GM23338 (cell line): ENCODE measurements around the gene YOD1. TPM values are rescaled to one million over a fixed set of nuclear protein-coding genes. Genes with fewer than 3 reads are reported as not detected.

Experiments used
- ATAC-seq: fragments of 200-7000 bp; cut with Tn5 transposase; 3 replicates; pipeline ENCODE4 v1.9.1; 2020
- DNase-seq: peaks from one replicate; pipeline ENCODE4 v3.0.0-alpha.2; 2015; ENCODE audit warnings: low spot score
- H2AFZ ChIP-seq: fragments of 200-600 bp; sonication (generic); 2 replicates; pipeline ENCODE4 v1.8.0; 2016; ENCODE audit warnings: antibody characterized with exemption, mild to moderate bottlenecking, moderate library complexity
- H3F3A ChIP-seq: fragments of 200-600 bp; sonication (generic); replicated peaks from 2 replicates; pipeline ENCODE4 v1.8.0; 2017; ENCODE audit warnings: antibody characterized with exemption, mixed run types, low read depth
- H3K27ac ChIP-seq: fragments of 200-600 bp; sonication (generic); 2 replicates; pipeline ENCODE4 v1.6.1; 2016; ENCODE audit warnings: low read depth
- H3K27me3 ChIP-seq: fragments of 200-600 bp; sonication (generic); 2 replicates; pipeline ENCODE4 v1.8.0; 2016; ENCODE audit warnings: mild to moderate bottlenecking, mixed run types, moderate library complexity; ENCODE audit not compliant: insufficient read depth
- H3K36me3 ChIP-seq: fragments of 200-600 bp; sonication (generic); 2 replicates; pipeline ENCODE4 v1.8.0; 2016; ENCODE audit warnings: mild to moderate bottlenecking; ENCODE audit not compliant: insufficient read depth
- H3K4me1 ChIP-seq: fragments of 200-600 bp; sonication (generic); 2 replicates; pipeline ENCODE4 v1.8.0; 2016; ENCODE audit warnings: mild to moderate bottlenecking, moderate library complexity; ENCODE audit not compliant: insufficient read depth
- H3K4me2 ChIP-seq: fragments of 200-600 bp; sonication (generic); 2 replicates; pipeline ENCODE4 v1.7.1; 2017; ENCODE audit warnings: mixed run types
- H3K4me3 ChIP-seq: fragments of 200-600 bp; sonication (generic); 2 replicates; pipeline ENCODE4 v1.6.1; 2016; ENCODE audit warnings: mixed run types
- H3K79me2 ChIP-seq: fragments of 200-600 bp; sonication (generic); replicated peaks from 2 replicates; pipeline ENCODE4 v1.8.0; 2017; ENCODE audit warnings: mild to moderate bottlenecking; ENCODE audit not compliant: insufficient read depth
- H3K9me2 ChIP-seq: fragments of 200-600 bp; sonication (generic); 2 replicates; pipeline ENCODE4 v1.8.0; 2017; ENCODE audit not compliant: insufficient read depth
- H4K20me1 ChIP-seq: fragments of 200-600 bp; sonication (generic); replicated peaks from 2 replicates; pipeline ENCODE4 v1.8.0; 2017; ENCODE audit warnings: mild to moderate bottlenecking; ENCODE audit not compliant: insufficient read depth
- H3K27ac Mint-ChIP-seq: 2 replicates; pipeline ENCODE4 v1.8.0; 2020; ENCODE audit warnings: inconsistent platforms, mild to moderate bottlenecking, moderate library complexity, mixed read lengths
- H3K27me3 Mint-ChIP-seq: 3 replicates; pipeline ENCODE4 v1.8.0; 2022; ENCODE audit warnings: low read depth, mild to moderate bottlenecking, moderate library complexity, mixed read lengths, inconsistent platforms; ENCODE audit not compliant: insufficient read depth, poor library complexity
- H3K36me3 Mint-ChIP-seq: 3 replicates; pipeline ENCODE4 v1.8.0; 2021; ENCODE audit warnings: low read depth, mild to moderate bottlenecking, inconsistent platforms, moderate library complexity, mixed read lengths
- H3K4me1 Mint-ChIP-seq: 3 replicates; pipeline ENCODE4 v1.8.0; 2020; ENCODE audit warnings: mild to moderate bottlenecking, inconsistent platforms, mixed read lengths
- H3K4me3 Mint-ChIP-seq: 3 replicates; pipeline ENCODE4 v1.8.0; 2021; ENCODE audit warnings: moderate library complexity, mild to moderate bottlenecking, inconsistent platforms, mixed read lengths
- H3K9me3 Mint-ChIP-seq: 3 replicates; pipeline ENCODE4 v1.8.0; 2020; ENCODE audit warnings: moderate library complexity, mild to moderate bottlenecking, inconsistent platforms, mixed read lengths
- CREB1 ChIP-seq: fragments of 250-450 bp; sonication (Bioruptor Pico); IDR thresholded peaks from 2 replicates; pipeline ENCODE4 v1.5.0; 2020; ENCODE audit warnings: low read depth, mild to moderate bottlenecking, moderate library complexity
- EZH2 ChIP-seq: fragments of 200-600 bp; sonication (generic); IDR thresholded peaks from one replicate; pipeline ENCODE4 v1.8.0; 2017; ENCODE audit warnings: antibody characterized with exemption, mild to moderate bottlenecking, low read depth; ENCODE audit not compliant: unreplicated experiment
- EZH2phosphoT487 ChIP-seq: fragments of 200-600 bp; sonication (generic); IDR thresholded peaks from one replicate; pipeline ENCODE4 v1.8.1; 2018; ENCODE audit warnings: antibody characterized with exemption; ENCODE audit not compliant: unreplicated experiment
- JUNB ChIP-seq: IDR thresholded peaks from one replicate; pipeline ENCODE4 v1.6.1; 2016; ENCODE audit warnings: antibody characterized with exemption; ENCODE audit not compliant: unreplicated experiment
- NANOG ChIP-seq: IDR thresholded peaks from 2 replicates; pipeline ENCODE4 v1.6.1; 2016; ENCODE audit warnings: antibody characterized with exemption, borderline replicate concordance
- POLR2AphosphoS5 ChIP-seq: IDR thresholded peaks from 2 replicates; pipeline ENCODE4 v1.6.1; 2016; ENCODE audit warnings: antibody characterized with exemption, low read depth
- STAT1 ChIP-seq: IDR thresholded peaks from one replicate; pipeline ENCODE4 v1.6.1; 2016; ENCODE audit warnings: antibody characterized with exemption; ENCODE audit not compliant: unreplicated experiment
- ZNF114 ChIP-seq: fragments of 250-450 bp; sonication (Bioruptor Pico); IDR thresholded peaks from 2 replicates; pipeline ENCODE4 v1.5.0; 2020; ENCODE audit warnings: mild to moderate bottlenecking, moderate library complexity
- ZNF331 ChIP-seq: fragments of 250-450 bp; sonication (Bioruptor Pico); IDR thresholded peaks from 2 replicates; pipeline ENCODE4 v1.5.0; 2020; ENCODE audit warnings: low read depth, mild to moderate bottlenecking, moderate library complexity
- polyA plus RNA-seq: library from polyadenylated mRNA; unstranded; fragments of >200 nt; fragmentation: Nextera tagmentation; extraction: Ambion mirVana; gene quantifications from 2 replicates; pipeline ENCODE4 v1.2.1, GENCODE V29; 2016
- total RNA-seq: library from RNA; depleted of rRNA; stranded (reverse); fragments of >200 nt; shearing (Covaris generic); gene quantifications from 2 replicates; pipeline ENCODE4 v1.2.3, GENCODE V29; 2014
- TF ChIP-seq, protein P1 (sequence below), 2 experiments: fragments of 200-600 bp in 1 of 2; sonication (generic) in 1 of 2; conservative IDR thresholded peaks; 2 replicates each; pipeline versions ENCODE4 v1.5.1 to v1.6.1; 2016 to 2017; ENCODE audit warnings: antibody characterized with exemption in 2 of 2, low read depth in 2 of 2, mild to moderate bottlenecking in 2 of 2, moderate library complexity in 1 of 2
- TF ChIP-seq, protein P2 (sequence below): IDR thresholded peaks from one replicate; pipeline ENCODE4 v1.6.1; 2018; ENCODE audit warnings: antibody characterized with exemption; ENCODE audit not compliant: unreplicated experiment
- TF ChIP-seq, protein P3 (sequence below): IDR thresholded peaks from 2 replicates; pipeline ENCODE4 v1.6.1; 2016; ENCODE audit warnings: antibody characterized with exemption
- TF ChIP-seq, protein P4 (sequence below): fragments of 250-450 bp; sonication (Bioruptor Pico); IDR thresholded peaks from 2 replicates; pipeline ENCODE4 v1.5.0; 2020; ENCODE audit warnings: mild to moderate bottlenecking, moderate library complexity

YOD1 gene
- total and polyA plus RNA-seq, 2 experiments from 2014 or later: 4.6 to 21.9 TPM

DNA sequence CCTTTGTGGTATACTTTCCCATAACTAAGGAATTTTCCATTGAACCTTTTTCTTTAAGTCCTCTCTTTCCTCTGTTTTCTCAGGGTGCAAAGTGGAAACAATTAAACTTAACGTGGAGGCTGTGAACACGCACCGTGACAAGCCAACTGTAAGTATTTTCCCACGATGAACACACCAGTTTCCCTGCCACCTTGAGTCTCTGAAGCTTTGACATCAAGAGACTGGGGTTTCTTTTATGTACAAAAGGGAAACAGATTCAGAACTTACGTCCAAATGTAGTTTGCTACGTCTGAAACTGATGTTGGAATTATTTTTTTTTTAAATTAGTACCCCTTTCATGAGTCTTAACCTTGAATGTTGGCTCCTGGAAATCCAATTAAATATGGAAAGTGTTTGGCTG lies 20.4 kb upstream of the YOD1 start:
- H3K79me2 ChIP-seq: no peaks in the 10 kb centered on the region
- H3K4me1 ChIP-seq: no peaks in the 10 kb centered on the region
- H3K27ac Mint-ChIP-seq: no peak overlapping the region
- peaks cover 3% of the 10 kb centered on the region; the same call in 1 of the 2 replicates for H4K20me1 ChIP-seq
- no peak overlapping the region for H3K4me2 ChIP-seq
- no peak overlapping the region for H3K4me3 Mint-ChIP-seq
- H3K4me3 ChIP-seq: no peak overlapping the region
- TF ChIP-seq STAT1 (no peak), JUNB (no peak), NANOG (no peak), EZH2phosphoT487 (no peak), POLR2AphosphoS5 (no peak), ZNF114 (CRISPR knock-in tag) (no peak), CREB1 (CRISPR knock-in tag) (no peak), EZH2 (no peak), ZNF331 (CRISPR knock-in tag) (no peak)
- TF ChIP-seq, protein P1, sequence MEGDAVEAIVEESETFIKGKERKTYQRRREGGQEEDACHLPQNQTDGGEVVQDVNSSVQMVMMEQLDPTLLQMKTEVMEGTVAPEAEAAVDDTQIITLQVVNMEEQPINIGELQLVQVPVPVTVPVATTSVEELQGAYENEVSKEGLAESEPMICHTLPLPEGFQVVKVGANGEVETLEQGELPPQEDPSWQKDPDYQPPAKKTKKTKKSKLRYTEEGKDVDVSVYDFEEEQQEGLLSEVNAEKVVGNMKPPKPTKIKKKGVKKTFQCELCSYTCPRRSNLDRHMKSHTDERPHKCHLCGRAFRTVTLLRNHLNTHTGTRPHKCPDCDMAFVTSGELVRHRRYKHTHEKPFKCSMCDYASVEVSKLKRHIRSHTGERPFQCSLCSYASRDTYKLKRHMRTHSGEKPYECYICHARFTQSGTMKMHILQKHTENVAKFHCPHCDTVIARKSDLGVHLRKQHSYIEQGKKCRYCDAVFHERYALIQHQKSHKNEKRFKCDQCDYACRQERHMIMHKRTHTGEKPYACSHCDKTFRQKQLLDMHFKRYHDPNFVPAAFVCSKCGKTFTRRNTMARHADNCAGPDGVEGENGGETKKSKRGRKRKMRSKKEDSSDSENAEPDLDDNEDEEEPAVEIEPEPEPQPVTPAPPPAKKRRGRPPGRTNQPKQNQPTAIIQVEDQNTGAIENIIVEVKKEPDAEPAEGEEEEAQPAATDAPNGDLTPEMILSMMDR (conservative IDR thresholded peaks at IDR 0.05; ENCODE audit: low read depth in 2 of 2): no peak
- TF ChIP-seq, protein P2, sequence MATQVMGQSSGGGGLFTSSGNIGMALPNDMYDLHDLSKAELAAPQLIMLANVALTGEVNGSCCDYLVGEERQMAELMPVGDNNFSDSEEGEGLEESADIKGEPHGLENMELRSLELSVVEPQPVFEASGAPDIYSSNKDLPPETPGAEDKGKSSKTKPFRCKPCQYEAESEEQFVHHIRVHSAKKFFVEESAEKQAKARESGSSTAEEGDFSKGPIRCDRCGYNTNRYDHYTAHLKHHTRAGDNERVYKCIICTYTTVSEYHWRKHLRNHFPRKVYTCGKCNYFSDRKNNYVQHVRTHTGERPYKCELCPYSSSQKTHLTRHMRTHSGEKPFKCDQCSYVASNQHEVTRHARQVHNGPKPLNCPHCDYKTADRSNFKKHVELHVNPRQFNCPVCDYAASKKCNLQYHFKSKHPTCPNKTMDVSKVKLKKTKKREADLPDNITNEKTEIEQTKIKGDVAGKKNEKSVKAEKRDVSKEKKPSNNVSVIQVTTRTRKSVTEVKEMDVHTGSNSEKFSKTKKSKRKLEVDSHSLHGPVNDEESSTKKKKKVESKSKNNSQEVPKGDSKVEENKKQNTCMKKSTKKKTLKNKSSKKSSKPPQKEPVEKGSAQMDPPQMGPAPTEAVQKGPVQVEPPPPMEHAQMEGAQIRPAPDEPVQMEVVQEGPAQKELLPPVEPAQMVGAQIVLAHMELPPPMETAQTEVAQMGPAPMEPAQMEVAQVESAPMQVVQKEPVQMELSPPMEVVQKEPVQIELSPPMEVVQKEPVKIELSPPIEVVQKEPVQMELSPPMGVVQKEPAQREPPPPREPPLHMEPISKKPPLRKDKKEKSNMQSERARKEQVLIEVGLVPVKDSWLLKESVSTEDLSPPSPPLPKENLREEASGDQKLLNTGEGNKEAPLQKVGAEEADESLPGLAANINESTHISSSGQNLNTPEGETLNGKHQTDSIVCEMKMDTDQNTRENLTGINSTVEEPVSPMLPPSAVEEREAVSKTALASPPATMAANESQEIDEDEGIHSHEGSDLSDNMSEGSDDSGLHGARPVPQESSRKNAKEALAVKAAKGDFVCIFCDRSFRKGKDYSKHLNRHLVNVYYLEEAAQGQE: no peak
- TF ChIP-seq, protein P3, sequence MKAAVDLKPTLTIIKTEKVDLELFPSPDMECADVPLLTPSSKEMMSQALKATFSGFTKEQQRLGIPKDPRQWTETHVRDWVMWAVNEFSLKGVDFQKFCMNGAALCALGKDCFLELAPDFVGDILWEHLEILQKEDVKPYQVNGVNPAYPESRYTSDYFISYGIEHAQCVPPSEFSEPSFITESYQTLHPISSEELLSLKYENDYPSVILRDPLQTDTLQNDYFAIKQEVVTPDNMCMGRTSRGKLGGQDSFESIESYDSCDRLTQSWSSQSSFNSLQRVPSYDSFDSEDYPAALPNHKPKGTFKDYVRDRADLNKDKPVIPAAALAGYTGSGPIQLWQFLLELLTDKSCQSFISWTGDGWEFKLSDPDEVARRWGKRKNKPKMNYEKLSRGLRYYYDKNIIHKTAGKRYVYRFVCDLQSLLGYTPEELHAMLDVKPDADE: no peak
- TF ChIP-seq, protein P4, sequence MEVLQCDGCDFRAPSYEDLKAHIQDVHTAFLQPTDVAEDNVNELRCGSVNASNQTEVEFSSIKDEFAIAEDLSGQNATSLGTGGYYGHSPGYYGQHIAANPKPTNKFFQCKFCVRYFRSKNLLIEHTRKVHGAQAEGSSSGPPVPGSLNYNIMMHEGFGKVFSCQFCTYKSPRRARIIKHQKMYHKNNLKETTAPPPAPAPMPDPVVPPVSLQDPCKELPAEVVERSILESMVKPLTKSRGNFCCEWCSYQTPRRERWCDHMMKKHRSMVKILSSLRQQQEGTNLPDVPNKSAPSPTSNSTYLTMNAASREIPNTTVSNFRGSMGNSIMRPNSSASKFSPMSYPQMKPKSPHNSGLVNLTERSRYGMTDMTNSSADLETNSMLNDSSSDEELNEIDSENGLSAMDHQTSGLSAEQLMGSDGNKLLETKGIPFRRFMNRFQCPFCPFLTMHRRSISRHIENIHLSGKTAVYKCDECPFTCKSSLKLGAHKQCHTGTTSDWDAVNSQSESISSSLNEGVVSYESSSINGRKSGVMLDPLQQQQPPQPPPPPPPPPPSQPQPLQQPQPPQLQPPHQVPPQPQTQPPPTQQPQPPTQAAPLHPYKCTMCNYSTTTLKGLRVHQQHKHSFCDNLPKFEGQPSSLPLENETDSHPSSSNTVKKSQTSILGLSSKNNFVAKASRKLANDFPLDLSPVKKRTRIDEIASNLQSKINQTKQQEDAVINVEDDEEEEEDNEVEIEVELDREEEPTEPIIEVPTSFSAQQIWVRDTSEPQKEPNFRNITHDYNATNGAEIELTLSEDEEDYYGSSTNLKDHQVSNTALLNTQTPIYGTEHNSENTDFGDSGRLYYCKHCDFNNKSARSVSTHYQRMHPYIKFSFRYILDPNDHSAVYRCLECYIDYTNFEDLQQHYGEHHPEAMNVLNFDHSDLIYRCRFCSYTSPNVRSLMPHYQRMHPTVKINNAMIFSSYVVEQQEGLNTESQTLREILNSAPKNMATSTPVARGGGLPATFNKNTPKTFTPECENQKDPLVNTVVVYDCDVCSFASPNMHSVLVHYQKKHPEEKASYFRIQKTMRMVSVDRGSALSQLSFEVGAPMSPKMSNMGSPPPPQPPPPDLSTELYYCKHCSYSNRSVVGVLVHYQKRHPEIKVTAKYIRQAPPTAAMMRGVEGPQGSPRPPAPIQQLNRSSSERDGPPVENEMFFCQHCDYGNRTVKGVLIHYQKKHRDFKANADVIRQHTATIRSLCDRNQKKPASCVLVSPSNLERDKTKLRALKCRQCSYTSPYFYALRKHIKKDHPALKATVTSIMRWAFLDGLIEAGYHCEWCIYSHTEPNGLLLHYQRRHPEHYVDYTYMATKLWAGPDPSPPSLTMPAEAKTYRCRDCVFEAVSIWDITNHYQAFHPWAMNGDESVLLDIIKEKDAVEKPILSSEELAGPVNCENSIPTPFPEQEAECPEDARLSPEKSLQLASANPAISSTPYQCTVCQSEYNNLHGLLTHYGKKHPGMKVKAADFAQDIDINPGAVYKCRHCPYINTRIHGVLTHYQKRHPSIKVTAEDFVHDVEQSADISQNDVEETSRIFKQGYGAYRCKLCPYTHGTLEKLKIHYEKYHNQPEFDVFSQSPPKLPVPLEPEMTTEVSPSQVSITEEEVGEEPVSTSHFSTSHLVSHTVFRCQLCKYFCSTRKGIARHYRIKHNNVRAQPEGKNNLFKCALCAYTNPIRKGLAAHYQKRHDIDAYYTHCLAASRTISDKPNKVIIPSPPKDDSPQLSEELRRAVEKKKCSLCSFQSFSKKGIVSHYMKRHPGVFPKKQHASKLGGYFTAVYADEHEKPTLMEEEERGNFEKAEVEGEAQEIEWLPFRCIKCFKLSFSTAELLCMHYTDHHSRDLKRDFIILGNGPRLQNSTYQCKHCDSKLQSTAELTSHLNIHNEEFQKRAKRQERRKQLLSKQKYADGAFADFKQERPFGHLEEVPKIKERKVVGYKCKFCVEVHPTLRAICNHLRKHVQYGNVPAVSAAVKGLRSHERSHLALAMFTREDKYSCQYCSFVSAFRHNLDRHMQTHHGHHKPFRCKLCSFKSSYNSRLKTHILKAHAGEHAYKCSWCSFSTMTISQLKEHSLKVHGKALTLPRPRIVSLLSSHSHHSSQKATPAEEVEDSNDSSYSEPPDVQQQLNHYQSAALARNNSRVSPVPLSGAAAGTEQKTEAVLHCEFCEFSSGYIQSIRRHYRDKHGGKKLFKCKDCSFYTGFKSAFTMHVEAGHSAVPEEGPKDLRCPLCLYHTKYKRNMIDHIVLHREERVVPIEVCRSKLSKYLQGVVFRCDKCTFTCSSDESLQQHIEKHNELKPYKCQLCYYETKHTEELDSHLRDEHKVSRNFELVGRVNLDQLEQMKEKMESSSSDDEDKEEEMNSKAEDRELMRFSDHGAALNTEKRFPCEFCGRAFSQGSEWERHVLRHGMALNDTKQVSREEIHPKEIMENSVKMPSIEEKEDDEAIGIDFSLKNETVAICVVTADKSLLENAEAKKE: no peak
- no peaks in the 10 kb centered on the region for H3K27me3 Mint-ChIP-seq
- no peak overlapping the region for H3K27ac ChIP-seq
- no peaks in the 10 kb centered on the region for H3K9me3 Mint-ChIP-seq
- no peak for ATAC-seq
- H3K36me3 Mint-ChIP-seq: peaks cover 14% of the 10 kb centered on the region
- H3K9me2 ChIP-seq: no peaks in the 10 kb centered on the region
- no peaks in the 10 kb centered on the region for H3K4me1 Mint-ChIP-seq
- no peak overlapping the region for H2AFZ ChIP-seq
- DNase-seq: no peak
- no peaks in the 10 kb centered on the region for H3K27me3 ChIP-seq
- no peaks in the 10 kb centered on the region for H3F3A ChIP-seq
- H3K36me3 ChIP-seq: peaks cover 4% of the 10 kb centered on the region; the same call in 1 of the 2 replicates
